HG02943 (cell line): ENCODE results near the gene TTC9B.

Experiments
- ATAC-seq: cut with Tn5 transposase; IDR thresholded peaks from one replicate; pipeline ENCODE4 v1.9.1; 2021; ENCODE audit warnings: mild to moderate bottlenecking, low read depth, moderate library complexity; ENCODE audit not compliant: unreplicated experiment

Gene TTC9B

GRCh38 chr19:40249201-40249600 is 31.0 kb upstream of the TTC9B start:
- ATAC-seq = no peak

- no peak for ATAC-seq
Measured at GRCh38 chr19:40247735-40248262, 29.6 kb upstream of the TTC9B start.

GRCh38 chr19:40247178-40247577 is 29.0 kb upstream of the TTC9B start:
- ATAC-seq = no peak

- ATAC-seq = no peak
Measured at GRCh38 chr19:40246292-40247073, 28.3 kb upstream of the TTC9B start.

- ATAC-seq = no peak
Measured at GRCh38 chr19:40245506-40246128, 27.4 kb upstream of the TTC9B start.

- no peak for ATAC-seq
Measured at GRCh38 chr19:40244579-40245317, 26.6 kb upstream of the TTC9B start.

GRCh38 chr19:40243181-40243580 is 25.0 kb upstream of the TTC9B start:
- no peak for ATAC-seq

- no peak for ATAC-seq
Measured at GRCh38 chr19:40242480-40242879, 24.3 kb upstream of the TTC9B start.

- no peak for ATAC-seq
Measured at GRCh38 chr19:40241809-40242384, 23.7 kb upstream of the TTC9B start.

GRCh38 chr19:40241125-40241808 is 23.1 kb upstream of the TTC9B start:
- no peak for ATAC-seq

GRCh38 chr19:40240332-40240731 is 22.1 kb upstream of the TTC9B start:
- ATAC-seq = no peak

GRCh38 chr19:40239415-40240226 is 21.4 kb upstream of the TTC9B start:
- ATAC-seq = no peak

GRCh38 chr19:40238775-40239174 is 20.6 kb upstream of the TTC9B start:
- ATAC-seq = no peak

- ATAC-seq = no peak
Measured at GRCh38 chr19:40237791-40238190, 19.6 kb upstream of the TTC9B start.

GRCh38 chr19:40236366-40236765 is 18.2 kb upstream of the TTC9B start:
- no peak for ATAC-seq

GRCh38 chr19:40236026-40236355 is 17.8 kb upstream of the TTC9B start:
- no peak for ATAC-seq

- no peak for ATAC-seq
Measured at GRCh38 chr19:40235238-40236025, 17.2 kb upstream of the TTC9B start.

GRCh38 chr19:40234429-40235237 is 16.4 kb upstream of the TTC9B start:
- no peak for ATAC-seq
